Thyroid gland (tissue), 4 donors: ENCODE data around the gene SCN8A.

Experiments
- CTCF ChIP-seq, 6 experiments: fragments of 200-600 bp in 3 of 6; fragments of 450-650 bp in 3 of 6; sonication (generic) in 3 of 6; IDR thresholded peaks; one replicate each; pipeline ENCODE4 v1.5.1; 2016 to 2019; ENCODE audit warnings: antibody characterized with exemption in 6 of 6, mild to moderate bottlenecking in 2 of 6, inconsistent platforms in 1 of 6, moderate library complexity in 1 of 6
- POLR2A ChIP-seq, 2 donors: fragments of 450-650 bp; IDR thresholded peaks; one replicate each; pipeline ENCODE4 v1.6.1; 2017; ENCODE audit warnings: antibody characterized with exemption in 2 of 2, mild to moderate bottlenecking in 2 of 2, moderate library complexity in 1 of 2

GRCh38 chr12:51755251-51755650 lies 164.2 kb downstream of the SCN8A start:
- TF ChIP-seq CTCF (IDR thresholded peaks at IDR 0.05) = no peak
- TF ChIP-seq POLR2A (IDR thresholded peaks at IDR 0.05) = no peak
